Heart left ventricle (tissue), 16 donors: ENCODE results near the gene BORCS8. TPM values are rescaled to one million over a fixed set of nuclear protein-coding genes. Genes with fewer than 3 reads are reported as not detected.

Source experiments
- ATAC-seq, 4 donors: fragments of 200-7000 bp; cut with Tn5 transposase; one replicate each; pipeline ENCODE4 v1.9.1; 2020 to 2022; ENCODE audit warnings: moderate library complexity in 4 of 4, mild to moderate bottlenecking in 3 of 4, moderate number of reproducible peaks in 1 of 4
- DNase-seq, 5 donors: peaks; one replicate each; pipeline ENCODE4 v3.0.0-alpha.2; 2020
- H3K27ac ChIP-seq, 12 donors: fragments of 200-600 bp; sonication (generic) in 4 of 12; one replicate each; pipeline versions ENCODE4 v1.5.0 to v1.8.0; 2016 to 2022; ENCODE audit warnings: mild to moderate bottlenecking in 2 of 12
- H3K27me3 ChIP-seq, 9 donors: fragments of 200-600 bp; sonication (generic) in 2 of 9; one replicate each; pipeline versions ENCODE4 v1.5.1 to v1.8.0; 2016 to 2022; ENCODE audit warnings: mild to moderate bottlenecking in 3 of 9
- H3K36me3 ChIP-seq, 9 donors: fragments of 200-600 bp; sonication (generic) in 2 of 9; one replicate each; pipeline versions ENCODE4 v1.5.0 to v1.8.0; 2018 to 2022; ENCODE audit warnings: mild to moderate bottlenecking in 2 of 9
- H3K4me1 ChIP-seq, 12 donors: fragments of 200-600 bp; sonication (generic) in 4 of 12; one replicate each; pipeline versions ENCODE4 v1.5.0 to v1.8.0; 2016 to 2022; ENCODE audit warnings: mild to moderate bottlenecking in 3 of 12
- H3K4me3 ChIP-seq, 12 donors: fragments of 200-600 bp; sonication (generic) in 4 of 12; one replicate each; pipeline versions ENCODE4 v1.5.0 to v1.8.0; 2017 to 2022; ENCODE audit warnings: mild to moderate bottlenecking in 9 of 12, moderate library complexity in 4 of 12
- H3K9me3 ChIP-seq, 12 donors: fragments of 200-600 bp; sonication (generic) in 4 of 12; one replicate each; pipeline versions ENCODE4 v1.5.0 to v1.8.0; 2016 to 2022; ENCODE audit warnings: mild to moderate bottlenecking in 1 of 12
- CTCF ChIP-seq, 12 donors: fragments of 200-600 bp; sonication (generic) in 4 of 12; IDR thresholded peaks; one replicate each; pipeline versions ENCODE4 v1.5.0 to v1.8.0; 2018 to 2022; ENCODE audit warnings: antibody characterized with exemption in 12 of 12, mild to moderate bottlenecking in 5 of 12
- POLR2A ChIP-seq, 2 donors: fragments of 450-650 bp; IDR thresholded peaks; one replicate each; pipeline ENCODE4 v1.6.1; 2017; ENCODE audit warnings: antibody characterized with exemption in 2 of 2, mild to moderate bottlenecking in 2 of 2, moderate library complexity in 2 of 2
- WGBS, 4 donors: extraction: QIAGEN DNeasy Blood & Tissue Kit in 2 of 4; methylation state at CpG; one replicate each; pipeline versions ENCODE4 v1.1.5 to v1.1.7; 2013 to 2018; 5-methylcytosine and 5-hydroxymethylcytosine counted together
- intact Hi-C, 10 donors: fragments of 100-400 bp; cut with DNase I; formaldehyde crosslinking; loops; one replicate each; pipeline versions ENCODE4 v1.11.1 to v1.14.2; 2022
- polyA plus RNA-seq, 2 donors: library from polyadenylated mRNA; stranded (reverse); fragments of 200-250 nt; gene quantifications; one replicate each; pipeline ENCODE4 v1.2.3, GENCODE V29; 2013
- total RNA-seq, 9 donors: library from RNA; depleted of rRNA in 2 of 9; stranded (reverse); fragments of >200 nt in 2 of 9; fragmentation: NEBNext Ultra II Directional in 3 of 9; extraction: Animal tissue kit (Norgen Biotek cat#: 25700) in 3 of 9; gene quantifications; one replicate each; pipeline versions ENCODE4 v1.1.0 to v1.2.4, GENCODE V29; 2016 to 2023
- donor health status: ischemic (EF 13 %, LVEDD 7.1; RV severe dilation, severe dysfunction).
- donor health status: healthy with polysubstance abuse.
- donor health status: DM: no; HTN: yes; CAD: no.
- donor health status: DM: no; HTN: no; CAD: no.
- donor health status: ischemic (EF 25% LVEDD 6.9; RV normal size, moderate dysfunction).
- donor health status: ischemic (EF 25% LVEDD 5.7; RV mildly dilated, moderate dysfunction).
- donor health status: healthy.
- donor health status: DM: yes; HTN: yes; CAD: no.
- donor health status: ischemic (EF 35%, LVEDD 5.7; RV mildly dilated, moderate dysfunction).
- donor health status: nonischemic (EF 11% LVEDD 7.7; RV severe dilation, severe dysfunction).
- donor health status: DM: yes; HTN: yes; CAD: no.
- donor health status: PGD.
- donor health status: ischemic (EF 29% LVEDD 5.4; RV normal size, mild dysfunction).
- donor health status: nonischemic (EF 23%, LVEDD 6.1; RV moderate dilation, normal function).

BORCS8 gene
- total and polyA plus RNA-seq, 11 donors = 14.4 to 28.9 (median 22.7) TPM

- Histone ChIP-seq H3K9me3 (no peaks in the 10 kb centered on the region), H3K4me1 (peaks cover 0 to 13% (median 8%) of the 10 kb centered on the region in 12 donors), H3K4me3 (no peak overlapping the region), H3K36me3 (no peaks in the 10 kb centered on the region), H3K27ac (no peak overlapping the region), H3K27me3 (peaks cover 8 to 42% (median 18%) of the 10 kb centered on the region in 9 donors)
- ATAC-seq (no peak), DNase-seq (no peak)
- TF ChIP-seq CTCF (IDR thresholded peaks at IDR 0.05) (no peak), POLR2A (IDR thresholded peaks at IDR 0.05) (no peak)
- WGBS, 4 donors = 57 to 67% (median 59%) methylated on average over 5 of the region's 5 CpGs
- intact Hi-C loops = loop anchor here in 1 of 10 donors (10.0 kb wide), 1 partner anchor 118 kb away; the partner anchor contains the start of genes MAU2 and SUGP1
Measured at GRCh38 chr19:19206938-19207337, 15.0 kb upstream of the BORCS8 start.

- intact Hi-C loops = loop anchor here in 1 of 10 donors (10.0 kb wide), 1 partner anchor 119 kb away; the partner anchor contains the start of genes MAU2 and SUGP1
- H3K36me3 ChIP-seq = peaks cover 0 to 11% (median 0%) of the 10 kb centered on the region in 9 donors
- TF ChIP-seq CTCF (IDR thresholded peaks at IDR 0.05) = no peak
- TF ChIP-seq POLR2A (IDR thresholded peaks at IDR 0.05) = no peak
- H3K9me3 ChIP-seq = no peaks in the 10 kb centered on the region
- H3K27me3 ChIP-seq = peaks cover 0 to 29% (median 6%) of the 10 kb centered on the region in 9 donors
- no peak for DNase-seq
- H3K4me3 ChIP-seq = no peak overlapping the region
- no peak for ATAC-seq
- H3K27ac ChIP-seq = no peak overlapping the region
- 37 to 49% (median 45%) methylated on average over 13 to 14 of the region's 14 CpGs for WGBS, 4 donors
- peaks cover 0 to 13% (median 8%) of the 10 kb centered on the region in 12 donors for H3K4me1 ChIP-seq
Measured at GRCh38 chr19:19205416-19206410, 13.8 kb upstream of the BORCS8 start.

GRCh38 chr19:19204181-19204580, 12.2 kb upstream of the BORCS8 start:
- no peak for ATAC-seq
- intact Hi-C loops = loop anchor here in 1 of 10 donors (10.0 kb wide), 1 partner anchor 121 kb away; the partner anchor contains the start of genes MAU2 and SUGP1
- H3K9me3 ChIP-seq = no peaks in the 10 kb centered on the region
- no peak for TF ChIP-seq CTCF (IDR thresholded peaks at IDR 0.05)
- no peak for TF ChIP-seq POLR2A (IDR thresholded peaks at IDR 0.05)
- peaks cover 0 to 15% (median 0%) of the 10 kb centered on the region in 9 donors for H3K27me3 ChIP-seq
- WGBS, 4 donors = 68 to 73% (median 71%) methylated on average over 13 of the region's 13 CpGs
- peaks cover 0 to 18% (median 7%) of the 10 kb centered on the region in 9 donors for H3K36me3 ChIP-seq
- peaks cover 0 to 13% (median 8%) of the 10 kb centered on the region in 12 donors for H3K4me1 ChIP-seq
- no peak overlapping the region for H3K4me3 ChIP-seq
- H3K27ac ChIP-seq = no peak overlapping the region
- DNase-seq = no peak
